Germinal center (tissue), 1 donor: ENCODE data around the gene RASAL3.
A peak's percentile ranks its signal among the peaks of the same experiment; 100 is the strongest.

Source experiments
- DNase-seq: peaks from one replicate; pipeline ENCODE4 v3.0.0; 2012; ENCODE audit warnings: mixed read lengths, low spot score

Gene RASAL3

GRCh38 chr19:15432629-15433518 lies 31.5 kb downstream of the RASAL3 start:
- DNase-seq: peak; percentile 98

- peak; percentile 43 for DNase-seq
Observed at GRCh38 chr19:15432018-15432494, 32.3 kb downstream of the RASAL3 start.

- no peak for DNase-seq
Observed at GRCh38 chr19:15431396-15432017, 32.8 kb downstream of the RASAL3 start.

- no peak for DNase-seq
Observed at GRCh38 chr19:15430526-15431120, 33.7 kb downstream of the RASAL3 start.

- DNase-seq: no peak
Observed at GRCh38 chr19:15429825-15430467, 34.4 kb downstream of the RASAL3 start.

GRCh38 chr19:15428956-15429824 lies 35.2 kb downstream of the RASAL3 start:
- no peak for DNase-seq

GRCh38 chr19:15427991-15428471 lies 36.3 kb downstream of the RASAL3 start:
- no peak for DNase-seq

GRCh38 chr19:15427350-15427700 lies 37.0 kb downstream of the RASAL3 start:
- DNase-seq: no peak

- DNase-seq: no peak
Observed at GRCh38 chr19:15426485-15427349, 37.6 kb downstream of the RASAL3 start.

GRCh38 chr19:15425321-15425950 lies 38.9 kb downstream of the RASAL3 start:
- DNase-seq: no peak

GRCh38 chr19:15424692-15425272 lies 39.6 kb downstream of the RASAL3 start:
- DNase-seq: no peak

GRCh38 chr19:15424121-15424520 lies 40.2 kb downstream of the RASAL3 start:
- DNase-seq: no peak

- no peak for DNase-seq
Observed at GRCh38 chr19:15423130-15423529, 41.2 kb downstream of the RASAL3 start.

GRCh38 chr19:15422296-15423075 lies 41.9 kb downstream of the RASAL3 start:
- DNase-seq: no peak

GRCh38 chr19:15421721-15422260 lies 42.6 kb downstream of the RASAL3 start:
- DNase-seq: no peak

- no peak for DNase-seq
Observed at GRCh38 chr19:15421136-15421695, 43.1 kb downstream of the RASAL3 start.

GRCh38 chr19:15419413-15420025 lies 44.8 kb downstream of the RASAL3 start:
- no peak for DNase-seq
